ENCODE data around the gene CDC42EP5. TPM values are rescaled to one million over a fixed set of nuclear protein-coding genes. Genes with fewer than 3 reads are reported as not detected.

CDC42EP5 gene, protein sequence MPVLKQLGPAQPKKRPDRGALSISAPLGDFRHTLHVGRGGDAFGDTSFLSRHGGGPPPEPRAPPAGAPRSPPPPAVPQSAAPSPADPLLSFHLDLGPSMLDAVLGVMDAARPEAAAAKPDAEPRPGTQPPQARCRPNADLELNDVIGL
- total RNA-seq = 10 to 100 TPM; 12.1 to 16.6 (median 13.1) TPM
- 100 to 1,000 TPM; 171 to 529 (median 348) TPM for polyA plus RNA-seq

- peak; percentile 91 for DNase-seq
These were observed at the start of gene CDC42EP5 for GRCh38 chr19:54473071-54473891. Gene CDC42EP5, minus strand, starts transcription at chr19:54473296. Its CDS starts 7,749 bp downstream, at chr19:54465547.

GRCh38 chr19:54521860-54522513 lies 48.9 kb upstream of the CDC42EP5 start:
- Histone ChIP-seq H3K4me3 (no peak overlapping the region), H3K27ac (no peak overlapping the region), H3K27me3 (peaks cover 0 to 7% (median 3%) of the 10 kb centered on the region in 3 donors), H3K4me1 (no peaks in the 10 kb centered on the region), H3K36me3 (no peaks in the 10 kb centered on the region), H3K9me3 (no peaks in the 10 kb centered on the region)
- intact Hi-C loops (cut with DNase I) = no loop called here
- 71 to 76% methylated on average over 6 of the region's 6 CpGs for WGBS, 2 donors
- TF ChIP-seq POLR2A (IDR thresholded peaks at IDR 0.05) (no peak), POLR2AphosphoS5 (IDR thresholded peaks at IDR 0.05) (no peak), EP300 (IDR thresholded peaks at IDR 0.05) (no peak)
- TF ChIP-seq, protein P1, sequence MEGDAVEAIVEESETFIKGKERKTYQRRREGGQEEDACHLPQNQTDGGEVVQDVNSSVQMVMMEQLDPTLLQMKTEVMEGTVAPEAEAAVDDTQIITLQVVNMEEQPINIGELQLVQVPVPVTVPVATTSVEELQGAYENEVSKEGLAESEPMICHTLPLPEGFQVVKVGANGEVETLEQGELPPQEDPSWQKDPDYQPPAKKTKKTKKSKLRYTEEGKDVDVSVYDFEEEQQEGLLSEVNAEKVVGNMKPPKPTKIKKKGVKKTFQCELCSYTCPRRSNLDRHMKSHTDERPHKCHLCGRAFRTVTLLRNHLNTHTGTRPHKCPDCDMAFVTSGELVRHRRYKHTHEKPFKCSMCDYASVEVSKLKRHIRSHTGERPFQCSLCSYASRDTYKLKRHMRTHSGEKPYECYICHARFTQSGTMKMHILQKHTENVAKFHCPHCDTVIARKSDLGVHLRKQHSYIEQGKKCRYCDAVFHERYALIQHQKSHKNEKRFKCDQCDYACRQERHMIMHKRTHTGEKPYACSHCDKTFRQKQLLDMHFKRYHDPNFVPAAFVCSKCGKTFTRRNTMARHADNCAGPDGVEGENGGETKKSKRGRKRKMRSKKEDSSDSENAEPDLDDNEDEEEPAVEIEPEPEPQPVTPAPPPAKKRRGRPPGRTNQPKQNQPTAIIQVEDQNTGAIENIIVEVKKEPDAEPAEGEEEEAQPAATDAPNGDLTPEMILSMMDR (IDR thresholded peaks at IDR 0.05) = no peak
- DNase-seq = no peak

More at GRCh38 chr19:54473071-54473891, at the start of gene CDC42EP5:
- peaks cover 11 to 51% (median 12%) of the 10 kb centered on the region in 3 donors for H3K27me3 ChIP-seq
- H3K4me1 ChIP-seq = peaks cover 0 to 13% (median 9%) of the 10 kb centered on the region in 4 donors
- H3K4me3 ChIP-seq = peak within 1 kb of the TSS; percentile 19 to 45 (median 44)
- H3K36me3 ChIP-seq = no peaks in the 10 kb centered on the region
- TF ChIP-seq EP300 (IDR thresholded peaks at IDR 0.05) (no peak), POLR2AphosphoS5 (IDR thresholded peaks at IDR 0.05) (peak; percentile 64 to 86 (median 76)), POLR2A (IDR thresholded peaks at IDR 0.05) (peak; percentile 49 to 80)
- intact Hi-C loops (cut with DNase I) = no loop called here
- H3K9me3 ChIP-seq = no peaks in the 10 kb centered on the region
- H3K27ac ChIP-seq = peak within 1 kb of the TSS; percentile 68 to 77 (median 72)
- 4 to 11% methylated on average over 14 of the region's 14 CpGs for WGBS, 2 donors

- Histone ChIP-seq H3K27ac (no peak overlapping the region), H3K27me3 (peaks cover 0 to 7% (median 3%) of the 10 kb centered on the region in 3 donors), H3K4me3 (no peak overlapping the region), H3K4me1 (no peaks in the 10 kb centered on the region), H3K36me3 (no peaks in the 10 kb centered on the region), H3K9me3 (no peaks in the 10 kb centered on the region)
- intact Hi-C loops (cut with DNase I) = no loop called here
- no peak for DNase-seq
- TF ChIP-seq POLR2A (IDR thresholded peaks at IDR 0.05) (no peak), POLR2AphosphoS5 (IDR thresholded peaks at IDR 0.05) (no peak), EP300 (IDR thresholded peaks at IDR 0.05) (no peak)
- TF ChIP-seq, protein P1 (IDR thresholded peaks at IDR 0.05) = no peak
- WGBS, 2 donors = 38 to 65% methylated on average over 18 of the region's 18 CpGs
These were observed 48.1 kb upstream of the CDC42EP5 start for GRCh38 chr19:54521022-54521859.

- no peak overlapping the region for H3K27ac ChIP-seq
- H3K9me3 ChIP-seq = no peaks in the 10 kb centered on the region
- H3K27me3 ChIP-seq = peaks cover 0 to 14% (median 7%) of the 10 kb centered on the region in 3 donors
- no peaks in the 10 kb centered on the region for H3K4me1 ChIP-seq
- WGBS, 2 donors = 34 to 61% methylated on average over 5 of the region's 5 CpGs
- intact Hi-C loops (cut with DNase I) = no loop called here
- H3K4me3 ChIP-seq = no peak overlapping the region
- no peaks in the 10 kb centered on the region for H3K36me3 ChIP-seq
- TF ChIP-seq POLR2A (IDR thresholded peaks at IDR 0.05) (no peak), POLR2AphosphoS5 (IDR thresholded peaks at IDR 0.05) (no peak), EP300 (IDR thresholded peaks at IDR 0.05) (no peak)
- TF ChIP-seq, protein P1 (IDR thresholded peaks at IDR 0.05) = no peak
- no peak for DNase-seq
These were observed 45.7 kb upstream of the CDC42EP5 start for GRCh38 chr19:54518844-54519243.
